ENCODE measurements around the gene BEST2.
A peak's percentile ranks its signal among the peaks of the same experiment; 100 is the strongest.

The BEST2 gene

DNA sequence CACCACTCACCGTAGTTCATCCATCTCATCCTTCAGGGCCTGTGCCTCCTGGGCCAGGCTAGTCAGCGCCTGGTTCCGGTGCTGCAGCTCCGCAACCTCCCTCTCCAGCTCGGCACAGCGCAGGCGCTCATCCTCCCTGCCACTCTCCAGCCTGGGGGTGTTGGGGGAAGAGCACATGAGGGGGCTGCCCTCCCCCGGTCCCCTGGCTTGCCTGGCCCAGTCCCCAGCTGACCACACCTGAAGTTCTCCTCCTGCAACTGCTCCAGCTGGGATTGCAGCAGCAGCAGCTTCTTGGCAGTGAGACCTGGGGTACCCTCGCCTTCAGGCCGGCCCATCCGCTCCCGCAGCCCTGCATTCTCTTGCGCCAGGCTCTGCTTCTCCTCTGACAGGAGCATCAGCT is 19.3 kb downstream of the BEST2 start:
- DNase-seq, result no peak

- no peak for DNase-seq
These were observed 20.7 kb downstream of the BEST2 start for GRCh38 chr19:12772323-12772722.

DNA sequence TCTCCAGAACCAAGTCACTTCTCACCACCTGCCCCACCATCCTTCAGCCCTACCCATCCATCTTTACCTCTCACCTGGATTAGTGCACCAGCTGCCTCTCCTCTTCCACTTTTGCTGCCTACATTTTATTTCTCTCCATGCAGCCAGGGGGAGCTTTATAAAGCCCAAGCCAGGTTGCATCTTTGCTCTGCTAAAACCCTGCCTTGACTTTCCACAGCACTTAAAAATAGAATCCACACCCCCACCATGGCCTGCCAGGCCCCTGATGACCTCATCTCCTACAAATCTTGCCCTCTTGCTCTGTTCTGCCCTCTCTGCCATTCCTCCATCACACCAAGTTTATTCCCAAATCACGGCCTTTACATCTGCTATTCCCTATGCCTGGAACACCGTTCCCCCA is 22.0 kb downstream of the BEST2 start:
- no peak for DNase-seq

GRCh38 chr19:12774588-12775555 is 23.3 kb downstream of the BEST2 start, which contains the start of gene HOOK2:
Gene HOOK2 (minus strand): TSS chr19:12775552. CDS start chr19:12775449, 103 bp downstream.
- peak; percentile 71 for DNase-seq

DNA sequence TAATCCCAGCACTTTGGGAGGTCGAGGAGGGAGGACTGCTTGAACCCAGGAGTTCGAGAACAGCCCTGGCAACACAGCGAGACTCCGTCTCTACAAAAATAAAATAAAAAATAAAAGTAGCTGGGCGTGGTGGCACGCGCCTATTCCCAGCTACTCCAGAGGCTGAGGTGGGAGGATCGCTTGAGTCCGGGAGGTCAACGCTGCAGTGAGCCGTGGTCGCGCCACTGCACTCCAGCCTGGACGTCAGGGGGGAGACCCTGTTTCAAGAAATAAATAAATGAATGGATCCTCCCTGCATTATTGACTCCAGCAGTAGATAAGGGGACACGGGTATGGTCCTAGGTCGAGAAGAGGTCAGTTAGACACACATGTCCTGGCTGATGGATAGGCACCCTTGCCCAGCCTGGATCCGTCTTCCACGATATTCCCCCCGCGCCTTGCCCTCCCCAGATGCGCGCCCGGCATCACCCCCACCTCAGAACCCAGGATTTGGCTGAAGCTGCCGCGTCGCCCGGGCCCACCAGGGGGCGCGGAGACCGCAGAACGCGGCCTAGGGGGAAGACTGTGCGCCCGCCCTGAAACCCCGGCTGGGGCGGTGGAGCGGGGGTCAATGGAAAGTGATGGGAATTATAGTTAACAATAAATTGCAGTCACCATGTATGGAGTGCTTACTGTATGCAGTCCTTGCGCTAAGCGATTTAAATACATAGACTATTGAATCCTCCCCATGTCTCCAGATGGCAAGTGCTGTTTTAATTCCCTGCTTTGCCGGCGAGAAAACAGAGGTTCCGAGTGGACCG is 25.8 kb downstream of the BEST2 start:
- peak; percentile 85 for DNase-seq

GRCh38 chr19:12778017-12778904 is 26.7 kb downstream of the BEST2 start:
- peak; percentile 62 for DNase-seq

- DNase-seq, result no peak
These were observed 27.2 kb downstream of the BEST2 start for GRCh38 chr19:12778905-12779161.

DNA sequence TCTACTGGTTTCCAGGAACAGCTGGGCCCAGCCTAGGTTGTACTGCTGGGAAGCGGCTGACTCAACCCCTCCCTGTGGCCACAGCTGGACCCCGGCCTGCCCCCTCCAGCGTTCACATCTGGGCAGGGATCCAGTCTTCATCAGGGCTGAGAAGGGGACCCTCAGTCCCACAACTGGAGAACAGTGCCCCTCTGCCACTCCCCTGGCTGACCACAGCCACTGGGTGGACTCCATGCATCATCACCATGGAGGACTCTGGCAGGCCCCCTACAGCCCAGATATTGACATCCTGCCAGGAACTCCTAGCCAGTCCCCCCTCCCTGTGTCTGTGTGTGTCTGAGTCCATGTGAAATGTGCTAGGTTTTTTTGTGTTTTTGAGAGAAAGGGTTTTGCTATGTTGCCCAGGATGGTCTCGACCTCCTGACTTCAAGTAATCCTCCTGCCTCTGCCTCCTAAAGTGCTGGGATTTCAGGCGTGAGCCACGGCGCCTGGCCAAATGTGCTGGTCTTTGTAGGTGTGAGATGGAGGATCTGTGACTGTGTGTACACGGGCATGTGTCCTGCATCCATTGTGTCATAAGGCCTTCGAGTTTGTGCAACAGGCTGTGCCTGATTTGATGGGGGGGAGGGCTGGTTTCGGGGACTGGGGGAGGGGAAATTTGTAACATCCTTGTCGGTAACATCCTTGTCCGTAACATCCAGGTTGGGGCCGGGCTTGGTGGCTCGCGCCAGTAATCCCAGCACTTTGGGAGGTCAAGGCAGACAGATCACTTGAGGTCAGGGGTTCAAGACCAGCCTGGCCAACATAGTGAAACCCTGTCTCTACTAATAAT is 27.8 kb downstream of the BEST2 start:
- no peak for DNase-seq

GRCh38 chr19:12782174-12782423 is 30.5 kb downstream of the BEST2 start:
- no peak for DNase-seq

DNA sequence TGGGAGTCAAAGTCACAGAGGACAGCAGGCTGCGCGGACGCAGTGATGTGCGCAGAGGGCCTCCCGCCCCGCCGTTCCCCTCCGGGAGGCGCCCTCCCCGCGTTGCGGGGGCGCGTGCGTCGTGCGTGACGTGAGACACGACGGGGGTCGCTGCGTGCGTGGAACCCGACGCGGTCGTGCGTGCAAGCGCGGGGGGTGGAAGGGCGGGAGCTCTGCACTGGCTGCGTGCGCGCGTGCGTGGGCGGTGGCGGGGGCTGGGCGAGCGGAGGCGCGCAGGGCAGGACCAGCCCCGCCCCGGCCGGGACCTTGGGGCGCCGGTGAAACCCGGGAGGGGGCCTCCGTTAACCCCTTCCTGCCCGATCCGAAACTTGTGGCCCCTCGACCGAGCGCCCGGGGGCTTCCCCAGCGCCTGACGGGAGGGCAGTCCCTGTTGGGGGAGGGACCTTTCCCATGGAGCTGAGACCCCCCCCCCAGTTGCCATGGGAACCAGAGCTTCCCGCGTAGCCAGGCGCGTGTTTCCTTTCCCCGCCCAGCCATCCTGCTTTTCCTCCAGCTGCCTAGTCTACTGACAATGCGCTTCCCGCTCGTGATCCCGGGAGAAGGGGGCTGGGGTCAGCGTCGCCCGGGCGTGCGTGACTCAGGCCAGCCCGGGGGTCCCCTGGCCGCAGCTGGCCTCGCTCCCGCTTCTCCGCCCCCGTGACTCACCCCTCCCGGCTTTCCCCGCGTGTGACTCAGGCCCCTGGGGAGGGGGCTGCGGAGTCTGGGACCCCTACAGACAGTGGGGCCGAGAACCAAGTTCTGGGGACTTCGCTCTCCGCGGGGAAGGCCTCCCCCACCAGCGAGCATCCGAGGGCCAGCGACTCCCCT is 31.1 kb downstream of the BEST2 start:
- DNase-seq, result peak; percentile 96

- peak; percentile 48 for DNase-seq
These were observed 31.8 kb downstream of the BEST2 start for GRCh38 chr19:12783291-12783848.

DNA sequence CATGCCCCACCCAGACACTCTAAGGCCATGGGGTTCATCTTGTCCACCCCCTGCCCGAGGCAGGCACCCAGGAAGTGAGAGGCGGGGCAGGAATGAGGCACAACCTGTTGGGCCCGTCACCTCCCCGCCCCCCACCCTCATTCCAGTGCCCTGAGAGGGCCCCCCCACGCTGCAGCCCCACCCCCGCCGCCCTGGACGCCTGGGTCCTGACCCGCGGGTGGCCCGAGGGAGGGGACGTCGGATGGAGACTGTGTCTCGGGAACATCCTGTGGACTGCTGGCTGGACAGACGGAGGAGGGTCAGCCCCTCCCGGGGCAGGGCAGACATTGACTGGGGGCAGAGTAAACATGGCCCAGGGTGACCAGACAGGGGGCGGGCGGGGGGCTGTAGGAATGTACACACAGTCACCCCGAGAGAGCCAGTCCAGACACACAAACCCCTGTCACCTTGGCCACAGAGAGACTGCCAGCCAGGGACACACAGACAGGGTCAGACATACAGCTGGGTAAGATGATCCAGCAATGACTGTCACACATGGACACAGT is 32.3 kb downstream of the BEST2 start:
- peak; percentile 25 for DNase-seq

DNA sequence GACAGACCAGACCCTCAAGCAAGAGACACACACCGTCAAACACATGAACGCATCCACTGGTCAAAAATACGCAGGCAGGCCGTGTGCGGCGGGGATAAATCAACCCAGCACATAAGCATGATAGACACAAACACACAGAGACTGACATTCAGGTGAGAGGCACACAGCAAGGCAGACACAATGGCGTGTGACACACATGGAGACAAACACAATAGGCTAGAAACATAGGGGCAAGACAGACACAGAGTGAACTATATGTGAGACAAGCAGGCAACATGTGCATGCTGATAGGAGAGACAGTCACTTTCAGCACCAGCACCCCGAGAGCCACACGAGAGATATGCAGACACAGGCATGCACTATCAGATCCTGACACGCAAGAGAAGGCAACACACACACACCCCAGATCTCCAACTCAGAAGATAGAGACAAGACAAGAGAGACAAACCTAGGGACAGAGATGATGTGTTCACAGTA is 32.8 kb downstream of the BEST2 start:
- DNase-seq, result peak; percentile 26

DNA sequence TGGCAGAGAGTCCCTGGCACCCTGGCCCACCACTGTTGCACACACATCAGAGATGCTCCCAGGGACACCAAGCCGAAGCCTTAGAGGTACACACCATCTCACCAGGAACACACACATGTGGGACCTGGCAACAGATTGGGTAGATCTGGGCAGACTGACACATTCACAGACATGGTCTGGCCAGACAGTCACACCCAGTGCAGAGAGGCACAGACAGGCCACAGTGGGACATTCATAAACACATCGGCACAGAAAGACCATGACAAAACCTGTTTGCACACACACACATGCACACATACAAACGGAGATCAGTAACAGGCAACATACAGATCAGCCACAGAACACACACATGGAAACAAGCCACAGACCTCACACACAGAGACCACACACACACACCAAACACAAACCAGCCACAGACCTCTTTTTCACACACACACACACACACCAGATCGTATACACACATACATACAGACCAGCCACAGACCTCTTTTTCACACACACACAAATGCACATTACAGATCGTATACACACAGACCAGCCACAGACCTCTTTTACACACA is 33.4 kb downstream of the BEST2 start:
- DNase-seq, result peak; percentile 14

- no peak for DNase-seq
These were observed 33.9 kb downstream of the BEST2 start for GRCh38 chr19:12785431-12786031.

DNA sequence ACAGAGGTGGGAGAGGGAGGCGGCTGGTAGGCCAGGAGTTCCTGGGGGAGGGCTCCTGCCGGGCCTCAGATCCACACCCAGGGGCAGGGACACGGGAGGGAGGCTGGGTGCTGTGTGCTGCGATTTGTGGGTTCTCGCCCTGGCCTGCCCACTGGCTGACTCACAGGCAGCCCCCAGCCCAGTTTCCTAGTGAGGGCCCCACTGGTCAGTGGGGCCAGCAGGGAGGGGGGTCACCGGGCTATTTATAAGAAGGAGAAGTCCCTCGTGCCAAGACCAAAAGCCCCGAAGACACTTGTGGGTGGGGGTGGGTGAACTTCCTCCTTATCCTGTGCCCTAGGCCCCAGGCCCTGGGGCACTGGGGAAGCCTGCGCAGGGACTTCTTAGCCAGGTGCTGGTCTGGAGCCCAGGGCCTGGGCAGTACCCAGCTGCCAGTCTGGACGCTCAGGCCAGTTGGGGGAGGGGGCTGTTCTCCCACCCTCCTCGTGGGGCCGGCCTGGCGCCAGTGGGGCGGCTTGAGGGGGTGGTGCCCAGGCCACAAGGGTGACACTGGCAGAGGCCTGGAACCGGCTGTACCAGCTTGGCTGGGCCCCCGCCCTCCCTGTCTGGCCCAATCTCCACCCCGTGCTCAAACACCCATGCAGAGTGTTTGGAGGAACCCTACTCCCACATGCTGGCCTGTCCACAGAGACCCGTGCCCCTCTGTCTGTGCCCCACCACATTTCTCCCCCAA is 34.7 kb downstream of the BEST2 start:
- DNase-seq, result peak; percentile 24

GRCh38 chr19:12786952-12787351 is 35.4 kb downstream of the BEST2 start:
- no peak for DNase-seq

GRCh38 chr19:12787458-12787857 is 35.9 kb downstream of the BEST2 start:
- no peak for DNase-seq
